ENCODE data around the gene TADA2B.
A peak's percentile ranks its signal among the peaks of the same experiment; 100 is the strongest.
"Not testable (repeated sequence)": the region's sequence is repeated elsewhere in the genome, so short reads cannot be mapped to it uniquely, and the experiment has no call there.

TADA2B gene

GRCh38 chr4:7083597-7084563, 40.7 kb downstream of the TADA2B start:
- no peak for DNase-seq

DNA sequence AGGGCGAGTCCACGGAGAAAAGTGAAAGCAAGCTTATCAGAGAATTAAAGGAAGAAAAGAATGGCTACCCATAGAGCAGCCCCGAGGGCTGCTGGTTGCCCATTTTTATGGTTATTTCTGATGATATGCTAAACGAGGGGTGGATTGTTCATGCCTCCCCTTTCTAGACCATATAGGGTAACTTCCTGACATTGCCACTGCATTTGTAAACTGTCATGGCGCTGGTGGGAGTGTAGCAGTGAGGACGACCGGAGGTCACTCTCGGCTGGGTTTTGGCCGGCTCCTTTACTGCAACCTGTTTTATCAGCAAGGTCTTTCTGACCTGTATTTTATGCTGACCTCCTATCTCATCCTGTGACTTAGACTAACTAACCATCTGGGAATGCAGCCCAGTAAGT, 41.4 kb downstream of the TADA2B start:
- not testable (repeated sequence) for DNase-seq

DNA sequence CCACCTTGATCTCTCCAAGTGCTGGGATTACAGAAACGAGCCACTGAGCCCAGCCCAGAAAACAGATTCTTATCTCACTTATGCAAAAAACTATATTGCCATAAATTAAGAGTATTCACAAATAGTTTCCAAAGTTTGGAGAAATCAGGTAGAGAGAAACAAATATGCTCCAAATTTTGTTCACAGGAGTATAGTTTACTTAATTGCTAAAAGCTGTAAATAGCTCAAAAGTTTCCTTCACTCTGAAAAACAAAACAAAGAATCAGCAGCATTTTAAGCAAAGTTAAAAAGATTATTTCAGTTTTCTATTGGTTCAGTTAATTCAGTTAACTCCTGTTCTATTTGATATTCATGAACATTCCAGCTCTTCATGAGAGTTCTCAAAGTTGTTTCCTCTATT, 43.2 kb downstream of the TADA2B start:
- no peak for DNase-seq

DNA sequence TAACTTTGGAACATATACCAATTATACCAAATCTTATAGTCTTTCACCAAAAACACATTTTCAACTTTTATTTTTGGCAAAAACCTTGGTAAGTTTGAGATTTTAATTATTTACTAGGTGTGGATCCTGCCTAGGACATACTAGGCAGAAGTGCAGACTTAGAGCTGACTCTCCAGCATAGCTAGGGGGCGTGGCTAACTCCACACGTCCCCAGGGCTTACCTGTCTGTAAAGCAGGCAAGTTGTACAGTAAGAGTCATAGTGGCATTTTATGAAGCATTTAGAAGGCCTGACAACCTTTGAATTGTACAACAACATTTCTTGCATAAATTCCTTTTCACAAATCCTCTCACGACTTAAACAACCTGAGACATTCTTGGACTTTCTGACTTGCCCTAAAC, 43.9 kb downstream of the TADA2B start:
- no peak for DNase-seq

DNA sequence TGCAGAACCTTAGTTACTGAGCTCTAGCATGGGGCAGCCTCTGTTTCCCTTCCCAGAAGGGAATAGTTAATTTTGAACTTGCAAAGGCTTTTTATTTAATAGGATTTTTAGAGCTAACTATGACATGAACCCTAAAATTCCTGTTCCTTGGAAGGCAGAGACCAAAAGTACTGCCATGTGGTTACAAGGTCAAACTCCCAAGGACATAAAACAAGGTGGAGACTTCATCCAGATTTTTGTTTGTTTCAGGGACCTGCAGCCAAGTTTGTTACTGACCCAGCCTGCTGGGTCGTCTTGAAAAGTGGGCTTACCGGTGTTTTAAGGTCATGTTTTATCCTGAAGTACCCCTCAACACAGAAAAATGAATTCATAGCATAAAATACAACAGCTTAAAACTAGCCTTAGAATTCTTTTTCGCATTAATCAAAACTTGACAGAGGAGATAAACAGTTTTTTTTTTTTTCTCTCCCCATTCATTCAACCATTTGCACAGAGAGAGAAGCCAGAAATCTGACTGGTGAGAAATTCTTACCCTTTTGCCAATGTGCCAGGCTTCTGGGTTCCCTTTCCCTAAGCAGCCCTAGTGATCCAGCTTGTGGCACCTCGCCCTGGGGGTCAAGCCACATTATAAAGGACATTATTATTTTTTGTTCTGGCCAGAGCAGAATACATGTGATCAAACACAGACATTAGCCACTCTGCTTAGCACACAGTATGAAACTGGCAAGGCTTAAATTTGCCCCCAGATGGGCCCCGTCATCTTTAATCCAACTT, 46.2 kb downstream of the TADA2B start:
- no peak for DNase-seq

GRCh38 chr4:7092026-7092425, 48.9 kb downstream of the TADA2B start:
- DNase-seq, result no peak

DNA sequence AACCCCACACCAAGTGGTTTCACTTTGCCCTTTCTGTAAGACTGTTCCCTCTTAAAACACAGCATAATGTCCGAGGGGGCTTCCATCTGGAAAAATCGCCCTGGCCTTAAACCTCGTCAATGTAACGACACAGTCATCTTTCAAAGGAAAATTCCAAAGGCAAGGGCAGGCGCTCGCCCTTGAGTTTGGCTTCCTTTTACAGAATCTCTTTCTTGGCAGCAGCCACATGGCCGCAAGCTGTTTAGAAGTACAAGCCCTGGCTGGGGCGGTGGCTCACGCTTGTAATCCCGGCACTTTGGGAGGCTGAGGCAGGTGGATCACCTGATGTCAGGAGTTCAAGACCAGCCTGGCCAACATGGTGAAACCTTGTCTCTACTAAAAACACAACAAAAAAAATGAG, 51.7 kb downstream of the TADA2B start:
- no peak for DNase-seq

- no peak for DNase-seq
Observed at GRCh38 chr4:7095611-7096155, 52.5 kb downstream of the TADA2B start.

DNA sequence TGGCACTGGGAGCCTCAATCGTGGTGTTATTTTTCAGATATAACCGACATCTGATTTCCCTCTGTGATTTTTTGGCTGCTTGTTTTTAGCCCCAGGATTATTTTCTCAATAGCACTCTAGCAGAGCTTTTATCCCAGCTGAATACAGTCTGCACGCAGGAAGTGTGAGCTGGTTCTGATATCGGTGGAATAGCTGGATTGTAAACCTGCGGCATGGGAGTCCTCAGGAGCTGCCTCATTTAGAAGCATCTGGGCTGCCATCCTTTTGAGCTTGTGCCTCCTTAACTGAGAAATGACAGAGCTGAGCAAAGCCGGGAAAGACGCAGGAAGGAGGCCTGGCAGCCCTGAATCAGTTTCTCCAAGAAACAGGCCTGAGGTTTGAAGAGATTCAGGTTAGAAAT, 53.1 kb downstream of the TADA2B start:
- no peak for DNase-seq

- peak; percentile 52 for DNase-seq
Observed at GRCh38 chr4:7101692-7102515, 58.7 kb downstream of the TADA2B start.

DNA sequence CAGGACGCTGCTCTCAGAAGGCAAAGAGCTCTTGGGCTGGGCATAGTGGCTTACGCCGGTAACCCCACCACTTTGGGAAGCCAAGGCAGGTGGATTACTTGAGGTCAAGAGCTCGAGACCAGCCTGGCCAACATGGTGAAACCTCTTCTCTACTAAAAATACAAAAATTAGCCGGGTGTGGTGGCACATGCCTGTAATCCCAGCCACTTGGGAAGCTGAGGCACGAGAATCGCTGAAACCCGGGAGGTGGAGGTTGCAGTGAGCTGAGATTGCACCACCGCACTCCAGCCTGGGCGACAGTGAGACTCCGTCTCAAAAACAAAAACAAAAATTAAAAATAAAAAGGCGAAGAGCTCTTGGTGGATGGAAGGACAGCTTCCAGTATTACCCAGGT, 59.3 kb downstream of the TADA2B start:
- not testable (repeated sequence) for DNase-seq

DNA sequence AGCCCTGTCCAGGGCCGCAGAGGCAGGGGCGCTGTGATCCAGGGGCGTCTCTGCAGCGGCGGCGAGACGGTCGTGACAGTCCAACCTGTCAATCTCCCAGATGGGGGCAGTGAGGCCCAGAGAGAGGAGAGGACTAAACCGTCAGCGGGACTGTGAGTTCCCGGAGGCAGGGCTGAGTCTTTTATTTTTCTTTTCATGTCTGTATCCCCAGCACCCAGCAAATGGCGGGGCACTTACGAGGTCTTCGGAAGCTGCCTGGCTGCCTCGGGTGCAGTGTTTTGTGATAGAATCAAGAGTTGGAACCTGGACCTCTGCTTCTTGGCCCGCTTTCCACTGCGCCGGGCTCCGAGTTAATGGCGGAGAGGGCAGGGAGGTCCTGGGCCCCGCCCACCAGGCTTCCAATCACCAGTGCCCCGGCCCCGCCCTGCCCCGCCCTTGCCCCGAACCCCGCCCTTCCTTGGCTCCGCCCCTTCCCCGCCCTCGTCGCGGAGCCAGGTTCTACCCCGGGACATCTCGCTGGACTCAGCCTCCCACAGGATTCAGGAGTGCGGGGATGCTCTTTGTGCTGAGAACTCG, 59.9 kb downstream of the TADA2B start:
- peak; percentile 64 for DNase-seq

GRCh38 chr4:7103607-7104365, 60.6 kb downstream of the TADA2B start:
- no peak for DNase-seq

DNA sequence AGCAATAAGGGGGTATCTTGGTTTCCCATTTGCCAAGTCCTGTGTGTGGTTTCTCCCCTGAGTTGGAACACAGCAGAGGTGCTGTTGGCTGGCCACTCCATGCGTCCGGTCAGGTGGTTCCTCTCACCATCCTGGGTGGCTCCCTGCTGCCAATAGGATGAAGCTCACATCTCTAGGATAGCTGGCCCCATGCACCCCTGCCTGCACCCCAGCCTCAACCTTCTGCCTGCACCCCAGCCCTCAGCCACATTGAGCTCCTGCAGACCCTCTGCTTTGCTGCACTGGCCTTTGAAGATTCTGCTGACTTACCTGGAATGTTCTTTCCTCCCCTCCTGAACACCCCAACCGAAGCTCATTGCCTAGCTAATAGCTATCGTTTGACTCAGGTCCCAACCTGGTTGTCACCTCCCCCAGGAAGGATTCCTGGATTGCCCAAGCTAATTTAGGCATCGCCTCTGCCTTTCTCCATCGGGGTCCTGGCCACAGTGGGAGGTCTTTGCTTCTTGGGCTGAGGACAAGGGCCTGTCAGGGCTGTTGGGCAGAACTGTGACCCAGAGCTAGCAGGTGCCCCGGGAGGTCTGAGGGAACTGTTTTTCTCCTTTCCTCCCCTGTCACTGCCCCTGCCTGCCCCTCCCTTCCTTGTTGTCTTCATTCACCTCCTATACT, 61.3 kb downstream of the TADA2B start:
- DNase-seq, result no peak

- DNase-seq, result no peak
Observed at GRCh38 chr4:7105276-7105675, 62.1 kb downstream of the TADA2B start.

- DNase-seq, result no peak
Observed at GRCh38 chr4:7107166-7107905, 64.2 kb downstream of the TADA2B start.

All from fibroblast of skin of right quadriceps (primary cell).